Activated naive CD4-positive, alpha-beta T cell treated with anti-CD3 and anti-CD28 coated beads, Interleukin-2, amount 10 ng/mL, durations not matched to agents 7 days and 5 days (primary cell): ENCODE results near the gene TNFRSF17.
A peak's percentile ranks its signal among the peaks of the same experiment; 100 is the strongest.
"Not testable (repeated sequence)": the region's sequence is repeated elsewhere in the genome, so short reads cannot be mapped to it uniquely, and the experiment has no call there.

Experiments used
- CTCF ChIA-PET: fragments of 350-600 bp; sonication (Branson Sonifier 250); formaldehyde crosslinking; loops from one replicate; lab custom pipeline; 2021; ENCODE audit warnings: antibody characterized with exemption; lab: Charles Lee
- DNase-seq: peaks from one replicate; pipeline ENCODE4 v3.0.0-alpha.2; 2020
- H3K27ac Mint-ChIP-seq: one replicate; pipeline ENCODE4 v1.8.0; 2021; ENCODE audit warnings: mild to moderate bottlenecking, moderate library complexity, mixed read lengths
- H3K27me3 Mint-ChIP-seq: one replicate; pipeline ENCODE4 v1.8.0; 2021; ENCODE audit warnings: mild to moderate bottlenecking, mixed read lengths
- H3K36me3 Mint-ChIP-seq: one replicate; pipeline ENCODE4 v1.8.0; 2021; ENCODE audit warnings: mixed read lengths
- H3K4me1 Mint-ChIP-seq: one replicate; pipeline ENCODE4 v1.8.0; 2021; ENCODE audit warnings: mixed read lengths
- H3K4me3 Mint-ChIP-seq: one replicate; pipeline ENCODE4 v1.8.0; 2021; ENCODE audit warnings: mild to moderate bottlenecking, moderate library complexity, mixed read lengths
- H3K9me3 Mint-ChIP-seq: one replicate; pipeline ENCODE4 v1.8.0; 2021; ENCODE audit warnings: mixed read lengths

The TNFRSF17 gene

DNA sequence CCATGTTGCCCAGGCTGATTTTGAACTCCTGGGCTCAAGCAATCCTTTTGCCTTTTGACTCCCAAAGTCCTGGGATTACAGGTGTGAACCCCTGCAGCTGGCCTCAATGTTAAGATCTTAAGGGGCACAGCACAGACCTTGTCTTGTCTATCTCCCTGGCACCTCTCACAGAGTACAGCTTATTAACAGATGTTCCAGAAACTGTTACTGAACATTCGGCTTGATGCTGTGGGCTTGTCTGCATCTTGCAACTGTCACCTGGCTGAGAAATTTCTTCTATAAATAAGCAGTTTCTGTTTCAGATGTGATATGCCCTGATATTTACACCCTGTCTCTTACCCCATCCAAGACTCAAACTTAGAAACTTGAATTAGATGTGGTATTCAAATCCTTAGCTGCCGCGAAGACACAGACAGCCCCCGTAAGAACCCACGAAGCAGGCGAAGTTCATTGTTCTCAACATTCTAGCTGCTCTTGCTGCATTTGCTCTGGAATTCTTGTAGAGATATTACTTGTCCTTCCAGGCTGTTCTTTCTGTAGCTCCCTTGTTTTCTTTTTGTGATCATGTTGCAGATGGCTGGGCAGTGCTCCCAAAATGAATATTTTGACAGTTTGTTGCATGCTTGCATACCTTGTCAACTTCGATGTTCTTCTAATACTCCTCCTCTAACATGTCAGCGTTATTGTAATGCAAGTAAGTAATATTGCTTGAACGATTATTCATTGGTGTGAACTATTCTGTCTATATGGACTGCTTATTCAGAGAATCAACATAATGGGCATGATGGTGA lies at the start of gene TNFRSF17:
Gene TNFRSF17 (plus strand): TSS at position 450 of the 791 bp plus-strand sequence. CDS start 115 bp downstream, at position 565.
- Mint-ChIP-seq H3K4me1 (no peaks in the 10 kb centered on the region), H3K9me3 (no peaks in the 10 kb centered on the region), H3K27me3 (peaks cover 11% of the 10 kb centered on the region), H3K27ac (no peak within 1 kb of the TSS), H3K4me3 (no peak within 1 kb of the TSS), H3K36me3 (no peaks in the 10 kb centered on the region)
- CTCF ChIA-PET = no interaction called here
- no peak for DNase-seq

DNA sequence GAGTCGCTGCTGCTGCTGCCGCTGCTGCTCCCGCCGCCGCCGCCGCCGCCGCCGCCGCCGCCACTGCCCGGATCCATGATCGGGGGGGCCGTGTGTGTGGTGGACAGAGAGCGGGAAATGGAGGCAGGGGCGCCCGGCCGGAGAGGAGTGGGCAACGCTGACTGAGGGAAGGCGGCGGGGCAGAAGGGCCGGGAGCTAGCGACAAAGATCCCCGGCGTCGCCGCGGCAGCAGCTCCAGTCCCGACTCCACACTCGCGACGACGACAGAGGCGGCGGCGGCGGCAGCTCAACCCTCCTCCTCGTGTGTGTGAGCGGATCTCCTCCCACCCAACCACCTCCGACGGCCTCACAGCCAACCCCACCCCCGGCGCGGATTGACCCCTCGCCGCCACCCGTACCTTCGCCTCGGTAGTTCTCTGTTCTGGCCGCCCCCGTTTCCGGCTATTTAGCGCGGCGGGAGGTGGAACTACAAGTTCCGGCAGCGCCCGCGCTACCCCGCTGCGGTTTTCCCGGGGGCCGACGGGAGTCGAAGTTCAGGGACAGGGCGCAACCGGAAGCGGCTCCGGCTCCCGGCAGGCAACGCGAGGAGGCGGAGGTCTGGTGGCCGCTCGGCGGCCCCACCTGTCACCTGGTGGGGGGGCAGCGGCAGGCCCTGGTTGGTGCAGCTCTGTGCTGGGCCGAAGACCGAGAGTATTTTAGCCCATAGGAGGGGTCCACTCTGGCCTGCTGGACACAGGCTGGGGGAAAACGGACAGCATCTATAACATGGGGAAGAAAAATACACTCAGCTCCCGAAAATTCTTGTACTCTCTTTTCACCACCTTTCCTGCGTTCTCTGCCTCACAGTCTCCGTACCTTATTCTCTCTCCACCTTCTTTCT lies 49.1 kb upstream of the TNFRSF17 start, which contains the start of gene GSPT1:
Gene GSPT1 (minus strand): TSS at position 313 of the 880 bp plus-strand sequence. CDS start 236 bp downstream, at position 77.
- peaks cover 15% of the 10 kb centered on the region for H3K36me3 Mint-ChIP-seq
- peak within 1 kb of the TSS; percentile 96 for H3K27ac Mint-ChIP-seq
- peaks cover 33% of the 10 kb centered on the region for H3K4me1 Mint-ChIP-seq
- peaks cover 19% of the 10 kb centered on the region for H3K27me3 Mint-ChIP-seq
- no peaks in the 10 kb centered on the region for H3K9me3 Mint-ChIP-seq
- CTCF ChIA-PET = interaction anchor here (0.7 kb wide), 1 partner anchor 55 kb away, joined by 3 read pairs; no protein-coding TSS in a partner anchor
- DNase-seq = peak; percentile 99
- H3K4me3 Mint-ChIP-seq = peak within 1 kb of the TSS; percentile 92

DNA sequence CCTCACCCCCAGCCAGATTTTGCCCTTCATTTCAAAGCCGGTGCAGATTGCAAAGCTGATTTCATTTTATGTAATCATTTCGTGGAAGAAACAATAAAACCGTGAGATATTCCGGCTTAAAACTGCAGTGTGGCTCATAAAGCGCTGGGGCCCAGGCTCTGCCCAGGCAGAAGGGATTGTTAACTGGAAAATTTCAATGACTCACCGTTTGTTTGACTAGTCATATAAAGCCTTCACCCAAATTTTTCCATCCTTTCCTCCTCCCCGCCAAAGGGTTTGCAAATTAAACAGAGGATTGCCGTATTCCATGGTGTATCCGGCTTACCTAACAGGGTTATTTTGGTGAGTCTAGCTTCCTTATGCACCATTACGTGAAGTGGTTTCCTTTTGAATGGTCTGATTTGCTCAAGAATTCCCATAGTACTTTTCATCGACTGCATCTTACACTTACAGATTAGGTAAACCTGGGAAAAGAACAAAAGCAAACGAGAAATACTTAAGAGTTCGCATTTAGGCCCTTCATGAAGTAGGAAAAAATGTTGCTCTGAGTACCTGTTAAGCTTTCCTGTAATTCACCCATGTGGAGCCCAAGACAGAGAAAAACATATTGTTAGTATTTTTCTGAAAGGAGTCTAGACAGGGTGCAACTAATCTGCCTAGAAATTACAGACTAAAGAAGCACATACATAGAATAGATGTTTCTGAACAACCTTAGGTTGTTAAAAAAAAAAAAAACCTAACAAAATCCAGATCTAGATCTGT lies 48.3 kb upstream of the TNFRSF17 start:
- Mint-ChIP-seq H3K9me3 (no peaks in the 10 kb centered on the region), H3K4me3 (peak overlapping the region; percentile 92), H3K27ac (peak overlapping the region; percentile 96), H3K4me1 (peaks cover 29% of the 10 kb centered on the region), H3K36me3 (peaks cover 15% of the 10 kb centered on the region), H3K27me3 (peaks cover 22% of the 10 kb centered on the region)
- DNase-seq = no peak
- CTCF ChIA-PET = interaction anchor here (0.7 kb wide), 1 partner anchor 56 kb away, joined by 3 read pairs; no protein-coding TSS in a partner anchor

DNA sequence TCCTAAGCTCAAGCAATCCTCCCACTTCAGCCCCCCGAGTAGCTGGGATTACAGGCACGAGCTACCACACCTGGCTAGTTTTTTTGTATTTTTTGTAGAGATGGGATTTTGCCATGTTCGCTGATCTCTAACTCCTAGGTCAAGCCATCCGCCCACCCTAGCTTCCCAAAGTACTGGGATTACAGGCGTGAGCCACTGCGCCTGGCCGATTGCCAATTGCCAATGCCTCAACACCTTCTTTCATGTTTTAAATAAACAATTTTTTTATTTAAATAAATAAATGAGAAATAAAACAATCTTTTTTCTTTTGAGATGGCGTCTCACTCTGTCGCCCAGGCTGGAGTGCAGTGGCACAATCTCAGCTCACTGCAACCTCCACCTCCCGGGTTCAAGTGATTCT lies 41.0 kb upstream of the TNFRSF17 start:
- H3K4me3 Mint-ChIP-seq, H3K36me3 Mint-ChIP-seq, H3K27ac Mint-ChIP-seq: not testable (repeated sequence)

DNA sequence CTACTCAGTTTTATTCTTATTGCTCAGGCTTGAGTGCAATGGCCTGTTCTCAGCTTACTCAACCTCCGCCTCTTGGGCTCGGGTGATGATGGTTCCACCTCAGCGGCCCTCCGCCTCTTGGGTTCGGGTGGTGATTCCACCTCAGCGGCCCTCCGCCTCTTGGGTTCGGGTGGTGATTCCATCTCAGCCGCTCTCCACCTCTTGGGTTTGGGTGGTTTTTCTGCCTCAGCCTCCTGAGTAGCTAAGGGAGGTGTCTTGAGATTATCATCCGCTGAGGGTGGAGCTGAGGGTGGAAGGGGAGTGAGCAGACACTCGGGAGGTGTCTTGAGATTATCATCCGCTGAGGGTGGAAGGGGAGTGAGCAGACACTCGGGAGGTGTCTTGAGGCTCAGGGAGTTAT lies 37.7 kb upstream of the TNFRSF17 start:
- H3K9me3 Mint-ChIP-seq, H3K36me3 Mint-ChIP-seq, H3K27me3 Mint-ChIP-seq, DNase-seq, CTCF ChIA-PET, H3K4me3 Mint-ChIP-seq, H3K27ac Mint-ChIP-seq, H3K4me1 Mint-ChIP-seq: not testable (repeated sequence)

More for the DNA sequence above, 41.0 kb upstream of the TNFRSF17 start:
- H3K9me3 Mint-ChIP-seq, DNase-seq, CTCF ChIA-PET, H3K4me1 Mint-ChIP-seq: not testable (repeated sequence)
- peaks cover 28% of the 10 kb centered on the region for H3K27me3 Mint-ChIP-seq

DNA sequence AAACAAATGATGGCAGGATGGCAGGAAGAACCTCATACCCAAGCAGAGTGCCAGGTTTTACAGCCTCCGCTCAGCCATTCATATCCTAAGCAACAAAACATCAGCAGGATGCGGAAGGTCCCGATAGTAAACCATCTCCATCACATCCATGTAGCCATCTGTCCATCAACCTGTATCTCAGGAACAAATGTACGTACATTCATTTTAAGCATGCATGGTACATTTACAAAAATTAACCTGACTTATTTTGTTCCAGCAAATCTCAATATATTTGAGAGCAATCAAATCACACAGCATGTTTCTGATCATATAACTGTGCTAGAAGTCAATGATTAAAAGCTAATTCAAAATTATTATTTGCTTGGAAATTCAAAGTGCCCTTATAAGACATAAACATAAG lies 23.1 kb upstream of the TNFRSF17 start, which contains the start of gene NPIPB2:
Gene NPIPB2 (minus strand): TSS at position 101 of the 400 bp plus-strand sequence. CDS start 0 bp downstream, at position 101.
- H3K36me3 Mint-ChIP-seq, CTCF ChIA-PET, DNase-seq, H3K4me1 Mint-ChIP-seq, H3K27me3 Mint-ChIP-seq, H3K27ac Mint-ChIP-seq, H3K9me3 Mint-ChIP-seq, H3K4me3 Mint-ChIP-seq: not testable (repeated sequence)

DNA sequence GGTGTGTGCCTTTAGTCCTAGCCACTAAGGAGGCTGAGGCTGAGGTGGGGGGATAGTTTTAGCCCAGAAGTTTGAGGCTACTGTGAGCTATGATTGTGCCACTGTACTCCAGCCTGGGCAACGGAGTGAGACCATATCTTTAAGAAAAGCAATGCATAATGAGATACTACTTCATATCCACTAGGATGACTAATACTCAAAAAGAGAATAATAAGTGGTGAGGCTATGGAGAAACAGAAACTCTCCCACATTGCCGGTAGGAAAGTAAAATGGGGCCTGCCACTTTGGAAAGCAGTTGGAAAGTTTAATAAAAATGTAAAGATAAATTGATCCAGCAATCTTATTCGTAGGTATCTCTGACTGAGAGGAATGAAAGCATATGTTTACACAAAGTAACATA lies 18.6 kb upstream of the TNFRSF17 start:
- H3K4me1 Mint-ChIP-seq = peaks cover 3% of the 10 kb centered on the region
- peaks cover 13% of the 10 kb centered on the region for H3K27me3 Mint-ChIP-seq
- H3K27ac Mint-ChIP-seq = no peak overlapping the region
- DNase-seq = no peak
- CTCF ChIA-PET = interaction anchor here (2.8 kb wide), 1 partner anchor 122 kb away, joined by 14 read pairs; no protein-coding TSS in a partner anchor
- no peak overlapping the region for H3K4me3 Mint-ChIP-seq
- no peaks in the 10 kb centered on the region for H3K36me3 Mint-ChIP-seq
- no peaks in the 10 kb centered on the region for H3K9me3 Mint-ChIP-seq

DNA sequence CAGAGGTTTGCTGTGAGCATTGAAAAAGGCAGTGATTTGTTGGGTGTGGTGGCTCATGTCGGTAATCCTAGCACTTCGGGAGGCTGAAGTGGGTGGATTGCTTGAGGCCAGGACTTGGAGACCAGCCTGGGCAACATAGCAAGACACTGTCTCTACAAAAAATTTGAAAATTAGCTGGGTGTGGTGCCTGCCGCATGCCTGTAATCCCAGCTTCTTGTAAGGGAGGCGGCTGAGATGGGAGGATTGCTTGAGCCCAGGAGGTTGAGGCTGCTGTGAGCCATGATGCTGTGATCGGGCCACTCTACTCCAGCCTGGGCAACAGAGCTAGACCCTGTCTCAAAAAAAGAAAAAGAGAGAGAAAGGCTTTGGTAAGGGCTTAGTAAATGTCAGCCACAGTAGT lies 16.2 kb upstream of the TNFRSF17 start:
- Mint-ChIP-seq H3K27ac (peak overlapping the region; percentile 55), H3K36me3 (no peaks in the 10 kb centered on the region), H3K4me3 (no peak overlapping the region), H3K4me1 (peaks cover 3% of the 10 kb centered on the region), H3K27me3 (peaks cover 13% of the 10 kb centered on the region), H3K9me3 (no peaks in the 10 kb centered on the region)
- CTCF ChIA-PET = interaction anchor here (0.8 to 2.3 kb wide), 4 partner anchors 113 to 146 kb away, joined by 3 to 25 read pairs (median 3); no protein-coding TSS in a partner anchor
- DNase-seq = no peak

DNA sequence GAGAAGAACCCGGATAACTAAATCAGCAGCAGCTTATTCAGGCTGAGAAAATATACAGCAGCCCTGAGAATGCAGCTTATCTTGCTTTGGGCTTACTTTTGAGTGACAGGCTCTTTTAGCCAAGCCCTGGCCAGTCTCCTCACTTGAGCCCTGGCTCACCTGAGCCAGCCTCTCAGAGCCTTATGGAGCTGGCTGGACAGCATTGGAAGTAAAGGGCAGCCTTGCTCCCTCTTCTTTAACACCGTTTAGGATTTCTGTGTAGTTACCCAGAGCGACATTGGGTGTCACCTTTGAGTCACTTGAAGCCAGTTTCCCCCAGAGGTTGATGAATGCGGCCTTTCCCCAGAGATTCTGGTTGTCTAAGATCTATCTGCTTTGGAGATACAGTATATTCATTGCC lies 15.5 kb upstream of the TNFRSF17 start:
- H3K36me3 Mint-ChIP-seq = no peaks in the 10 kb centered on the region
- peaks cover 13% of the 10 kb centered on the region for H3K27me3 Mint-ChIP-seq
- CTCF ChIA-PET = interaction anchor here (0.8 to 2.3 kb wide), 4 partner anchors 112 to 145 kb away, joined by 3 to 25 read pairs (median 3); no protein-coding TSS in a partner anchor
- DNase-seq = peak; percentile 42
- H3K9me3 Mint-ChIP-seq = no peaks in the 10 kb centered on the region
- no peak overlapping the region for H3K4me3 Mint-ChIP-seq
- H3K4me1 Mint-ChIP-seq = peaks cover 3% of the 10 kb centered on the region
- H3K27ac Mint-ChIP-seq = no peak overlapping the region

DNA sequence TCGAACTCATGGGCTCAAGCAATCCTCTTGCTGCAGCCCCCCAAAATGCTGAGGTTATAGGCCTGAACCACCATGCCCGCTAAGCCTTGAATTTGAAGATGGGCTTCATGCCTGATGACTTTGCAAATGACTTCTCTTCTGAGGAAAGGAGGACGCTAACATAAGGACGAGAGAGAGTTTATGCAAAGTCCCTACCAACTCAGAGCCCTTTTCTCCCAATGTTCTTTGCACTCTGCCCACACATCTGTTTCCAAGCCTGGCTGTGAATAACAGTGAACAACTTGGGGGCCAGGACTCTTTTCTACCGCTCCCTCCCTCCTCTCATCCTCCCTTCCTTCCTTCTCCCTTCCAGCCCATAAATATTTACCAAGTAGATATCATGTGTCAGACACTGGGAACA lies 14.6 kb upstream of the TNFRSF17 start:
- H3K27me3 Mint-ChIP-seq = peaks cover 13% of the 10 kb centered on the region
- H3K4me1 Mint-ChIP-seq = peaks cover 3% of the 10 kb centered on the region
- no peaks in the 10 kb centered on the region for H3K9me3 Mint-ChIP-seq
- no peak overlapping the region for H3K27ac Mint-ChIP-seq
- DNase-seq = no peak
- no peak overlapping the region for H3K4me3 Mint-ChIP-seq
- H3K36me3 Mint-ChIP-seq = no peaks in the 10 kb centered on the region
- CTCF ChIA-PET = no interaction called here

DNA sequence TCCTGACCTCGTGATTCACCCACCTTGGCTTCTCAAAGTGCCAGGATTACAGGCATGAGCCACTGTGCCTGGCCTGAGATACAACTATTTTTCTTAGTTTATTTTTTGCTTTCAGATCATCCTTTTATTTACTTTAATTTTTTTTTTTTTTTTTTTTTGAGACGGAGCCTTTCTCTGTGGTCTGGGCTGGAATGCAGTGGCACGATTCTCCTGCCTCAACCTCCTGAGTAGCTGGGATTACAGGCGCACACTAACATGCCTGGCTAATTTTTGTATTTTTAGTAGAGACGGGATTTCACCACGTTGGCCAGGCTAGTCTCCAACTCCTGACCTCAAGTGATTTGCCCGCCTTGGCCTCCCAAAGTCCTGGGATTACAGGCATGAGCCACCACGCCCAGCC lies 11.4 kb upstream of the TNFRSF17 start:
- not testable (repeated sequence) for H3K27ac Mint-ChIP-seq, H3K4me3 Mint-ChIP-seq, H3K4me1 Mint-ChIP-seq, H3K9me3 Mint-ChIP-seq, H3K36me3 Mint-ChIP-seq, H3K27me3 Mint-ChIP-seq, DNase-seq
- CTCF ChIA-PET = interaction anchor here (0.6 kb wide), 1 partner anchor 271 kb away, joined by 3 read pairs; no protein-coding TSS in a partner anchor

DNA sequence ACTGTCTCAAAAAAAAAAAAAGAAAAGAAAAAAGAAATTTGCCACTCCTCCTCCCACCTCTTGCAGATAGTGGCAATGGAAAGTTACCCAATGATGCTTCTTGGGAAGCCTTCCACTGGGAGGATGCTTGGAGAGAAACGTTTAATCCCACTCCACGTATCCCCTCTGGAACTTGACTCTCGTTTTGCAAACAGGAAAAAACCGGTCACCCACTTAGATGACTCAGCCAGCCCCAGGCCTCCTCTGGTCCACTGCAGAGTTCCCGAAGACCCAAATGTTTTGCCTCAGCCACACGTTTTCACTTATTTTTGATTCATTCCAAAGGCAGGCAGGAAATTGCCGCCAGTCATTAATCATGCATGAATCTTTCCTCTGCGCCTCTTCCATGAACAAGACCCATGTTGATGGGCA lies 9.3 kb upstream of the TNFRSF17 start:
- CTCF ChIA-PET = no interaction called here
- H3K4me3 Mint-ChIP-seq = no peak overlapping the region
- DNase-seq = no peak

DNA sequence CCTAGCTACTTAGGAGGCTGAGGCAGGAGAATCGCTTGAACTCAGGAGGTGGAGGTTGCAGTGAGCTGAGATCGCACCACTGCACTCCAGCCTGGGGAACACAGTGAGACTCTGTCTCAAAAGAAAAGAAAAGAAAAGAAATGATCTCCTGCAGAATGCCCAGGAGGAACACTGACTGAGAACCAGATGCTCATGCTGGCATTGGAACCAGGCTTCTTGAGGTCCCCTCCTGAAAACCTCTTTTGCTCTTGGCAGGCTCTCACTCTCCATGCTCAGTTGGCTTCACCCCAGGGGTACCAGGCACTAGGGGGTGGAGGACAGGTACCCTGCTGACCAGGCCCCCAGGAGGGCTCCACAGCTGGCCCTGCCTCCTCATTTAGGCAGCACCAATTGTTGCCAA lies 8.5 kb upstream of the TNFRSF17 start:
- no peak overlapping the region for H3K4me3 Mint-ChIP-seq
- no peaks in the 10 kb centered on the region for H3K9me3 Mint-ChIP-seq
- H3K27me3 Mint-ChIP-seq = peaks cover 7% of the 10 kb centered on the region
- no peak for DNase-seq
- no peak overlapping the region for H3K27ac Mint-ChIP-seq
- H3K4me1 Mint-ChIP-seq = no peaks in the 10 kb centered on the region
- CTCF ChIA-PET = no interaction called here
- no peaks in the 10 kb centered on the region for H3K36me3 Mint-ChIP-seq

More for the DNA sequence above, 9.3 kb upstream of the TNFRSF17 start:
- H3K27me3 Mint-ChIP-seq = peaks cover 6% of the 10 kb centered on the region
- no peaks in the 10 kb centered on the region for H3K36me3 Mint-ChIP-seq
- H3K4me1 Mint-ChIP-seq = no peaks in the 10 kb centered on the region
- no peaks in the 10 kb centered on the region for H3K9me3 Mint-ChIP-seq
- no peak overlapping the region for H3K27ac Mint-ChIP-seq
